Stimulated activated naive CD4-positive, alpha-beta T cell treated with Interleukin-2 at 50 U/mL for 16 hours (primary cell): ENCODE measurements around the gene SCAMP2.

Source experiments
- DNase-seq: peaks from one replicate; lab custom pipeline; 2025; lab: John Stamatoyannopoulos, UW

Gene SCAMP2

GRCh38 chr15:74794248-74794969, 78.8 kb downstream of the SCAMP2 start:
- no peak for DNase-seq
